GM19324 (cell line): ENCODE measurements around the gene CEP72.
"Not testable (repeated sequence)": the region's sequence is repeated elsewhere in the genome, so short reads cannot be mapped to it uniquely, and the experiment has no call there.

Experiments used
- ATAC-seq: cut with Tn5 transposase; IDR thresholded peaks from one replicate; pipeline ENCODE4 v1.9.1; 2021; ENCODE audit warnings: mild to moderate bottlenecking, moderate library complexity; ENCODE audit not compliant: unreplicated experiment, low FRiP score

CEP72 gene

DNA sequence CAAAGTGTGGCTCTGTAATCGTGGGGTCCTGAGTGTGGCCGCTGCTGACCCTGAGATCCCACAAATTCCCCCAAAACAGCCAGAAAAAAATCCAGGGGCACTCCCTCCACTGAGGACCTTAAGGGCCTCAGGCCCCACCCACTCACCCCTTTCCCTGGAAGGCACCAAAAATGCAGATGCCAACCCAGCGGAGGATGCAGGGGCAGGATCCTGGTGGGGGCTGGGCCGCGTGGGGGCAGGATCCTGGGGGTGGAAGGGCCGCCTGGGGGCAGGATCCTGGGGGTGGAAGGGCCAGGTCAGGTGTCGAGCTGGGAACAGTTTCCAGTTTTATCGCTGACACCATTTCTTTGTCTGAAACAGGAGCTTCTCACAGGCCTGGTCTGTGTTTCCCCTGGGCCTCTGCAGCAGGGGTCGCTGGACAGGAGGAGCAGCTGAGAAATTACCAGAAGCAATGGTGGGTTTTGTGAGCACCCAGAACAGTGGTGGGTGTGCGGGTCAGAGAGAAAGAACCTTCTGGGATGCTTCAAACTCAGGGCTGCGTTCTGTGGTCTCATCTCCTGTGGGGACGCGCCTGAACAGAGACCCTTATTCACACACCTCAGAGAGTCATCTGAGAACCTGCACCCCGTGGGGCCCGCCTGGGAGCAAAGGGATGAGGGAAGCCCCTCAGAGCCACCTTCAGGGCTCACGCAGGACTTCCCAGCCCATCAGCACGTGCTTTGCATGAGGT lies 67.2 kb downstream of the CEP72 start:
- ATAC-seq, result not testable (repeated sequence)

DNA sequence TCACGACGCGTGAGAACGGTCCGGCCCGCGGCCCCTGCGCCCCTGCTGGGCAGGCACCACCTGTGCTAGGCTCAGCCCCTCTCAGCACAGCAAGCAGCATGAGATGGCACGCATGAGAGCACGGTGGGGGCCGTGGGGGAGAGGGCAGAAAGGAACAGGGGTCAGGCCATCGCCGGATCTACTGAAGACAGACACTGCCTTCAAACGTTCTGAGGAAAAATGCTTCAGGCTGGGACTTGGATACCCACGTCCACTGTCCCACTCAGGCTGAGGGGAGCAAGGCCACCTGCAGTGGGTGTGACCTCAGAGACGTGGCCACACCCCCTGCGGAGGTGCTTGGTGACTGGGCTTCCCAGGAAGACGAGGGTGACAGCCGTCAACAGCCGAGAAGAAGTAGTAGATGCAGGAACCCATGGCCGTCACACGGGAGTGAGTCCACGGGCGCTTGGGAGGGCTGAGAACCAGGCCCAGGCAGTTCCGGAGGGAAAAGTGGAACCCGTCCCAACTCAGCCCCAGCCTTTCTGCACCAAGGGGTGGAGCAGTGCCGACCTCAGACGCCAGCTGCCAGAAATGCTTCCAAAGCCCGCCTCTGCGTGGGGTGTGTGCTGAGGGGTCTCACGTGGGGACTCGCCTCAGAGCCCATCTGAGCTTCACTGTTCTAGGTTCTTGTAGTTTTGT lies 68.1 kb downstream of the CEP72 start:
- not testable (repeated sequence) for ATAC-seq

DNA sequence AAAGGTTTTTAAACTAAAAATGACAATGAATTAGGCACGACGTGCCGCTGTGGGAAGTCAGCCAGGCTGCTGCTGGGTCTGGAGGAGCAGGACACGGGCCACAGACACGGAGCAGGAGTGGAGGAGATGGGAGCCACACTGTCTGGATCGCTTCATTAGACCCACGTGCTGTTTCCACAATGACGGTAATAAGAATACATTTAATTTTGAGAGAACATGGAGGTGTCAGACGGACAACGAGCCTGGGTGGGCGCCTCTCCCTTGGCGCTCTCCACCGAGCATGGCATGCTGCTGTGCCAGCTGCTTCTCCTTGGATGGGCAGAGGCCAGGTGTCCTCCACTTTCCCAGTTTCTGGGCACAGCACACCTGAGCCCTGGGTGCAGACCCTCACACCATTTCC lies 68.7 kb downstream of the CEP72 start:
- ATAC-seq, result not testable (repeated sequence)

DNA sequence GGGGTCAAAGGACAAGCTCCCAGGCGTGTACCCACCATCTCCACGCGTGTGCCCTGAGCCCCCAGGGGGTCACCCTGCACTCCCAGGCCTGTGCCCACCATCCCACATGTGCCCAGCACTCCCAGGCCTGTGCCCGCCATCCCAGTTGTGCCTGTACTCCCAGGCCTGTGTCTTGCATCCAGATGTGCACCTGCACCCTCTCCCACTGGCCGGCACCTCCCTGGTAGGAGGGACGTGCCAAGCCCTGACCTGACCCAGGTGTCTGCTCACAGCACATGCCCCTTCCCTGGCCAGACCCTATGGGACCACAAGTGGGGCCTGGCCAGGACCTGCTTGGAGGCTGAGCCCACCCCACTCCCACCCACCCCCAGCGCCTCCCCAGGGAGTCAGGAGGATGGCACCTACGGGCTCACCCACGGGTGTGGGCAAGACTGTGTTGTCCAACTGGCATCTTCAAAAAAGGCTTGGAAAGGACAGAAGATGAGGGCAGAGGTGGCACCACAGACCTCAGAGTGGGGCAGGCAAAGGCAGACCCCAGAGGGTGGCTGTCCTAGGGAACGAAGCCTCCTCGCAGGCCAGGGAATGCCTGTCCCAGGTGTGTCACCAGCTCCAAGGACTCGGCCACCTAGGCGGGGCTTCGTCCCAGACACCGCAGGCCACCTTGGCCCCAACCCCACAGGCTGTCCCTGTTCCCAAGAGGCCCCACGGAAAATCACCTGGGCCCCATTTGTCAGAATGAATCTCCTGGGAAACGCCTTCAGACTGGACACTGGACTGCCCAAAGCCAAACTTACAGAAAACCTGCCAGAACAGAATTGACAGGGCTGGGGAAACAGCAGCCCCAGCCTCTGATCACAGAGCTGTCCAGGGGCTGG lies 69.4 kb downstream of the CEP72 start:
- ATAC-seq, result not testable (repeated sequence)

DNA sequence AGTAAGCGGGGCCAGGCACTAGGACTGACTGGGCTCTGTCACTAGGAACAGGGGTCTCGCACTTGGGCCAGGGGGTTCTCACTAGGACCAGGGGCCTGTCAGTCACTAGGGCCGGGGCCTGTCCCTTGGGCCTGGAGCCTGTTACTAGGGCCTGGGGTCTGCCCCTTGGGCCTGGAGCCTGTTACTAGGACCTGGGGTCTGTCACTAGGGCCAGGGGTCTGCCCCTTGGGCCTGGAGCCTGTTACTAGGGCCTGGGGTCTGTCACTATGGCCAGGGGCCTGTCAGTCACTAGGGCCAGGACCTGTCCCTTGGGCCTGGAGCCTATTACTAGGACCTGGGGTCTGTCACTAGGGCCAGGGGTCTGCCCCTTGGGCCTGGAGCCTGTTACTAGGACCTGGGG lies 70.1 kb downstream of the CEP72 start:
- ATAC-seq, result not testable (repeated sequence)

DNA sequence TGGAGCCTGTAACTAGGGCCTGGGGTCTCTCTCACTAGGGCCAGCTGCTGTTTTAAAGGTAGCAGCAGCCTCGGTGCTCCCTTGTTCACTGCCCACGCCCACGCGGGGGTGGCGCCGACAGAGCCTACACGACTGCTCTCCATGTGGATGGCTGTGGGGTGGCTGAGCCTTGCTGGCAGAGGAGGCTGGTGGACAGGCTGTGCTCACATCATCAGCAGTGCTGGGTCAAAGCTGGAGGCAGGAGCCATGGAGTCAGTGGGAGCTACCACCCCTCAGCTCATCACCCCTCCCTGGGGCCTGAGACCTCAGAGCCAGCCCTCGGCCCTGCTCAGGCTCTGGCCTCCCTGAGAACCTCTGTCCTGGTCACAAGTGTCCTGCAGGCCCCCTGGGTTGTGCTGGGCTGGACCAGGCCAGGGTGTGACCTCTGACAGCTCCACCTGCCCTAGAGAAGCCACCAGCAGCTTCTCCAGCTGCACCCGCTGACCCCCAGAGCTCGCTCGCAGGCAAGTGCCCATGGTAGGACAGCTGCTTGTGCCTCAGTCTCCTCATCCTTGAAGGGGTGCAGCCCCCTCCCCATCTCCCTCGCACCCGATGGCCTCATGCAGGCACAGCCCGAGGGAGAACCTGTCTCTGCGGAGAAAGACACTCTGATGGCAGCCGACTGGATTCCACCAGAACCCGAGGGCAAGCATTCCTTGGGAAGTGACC lies 70.7 kb downstream of the CEP72 start:
- ATAC-seq, result not testable (repeated sequence)

DNA sequence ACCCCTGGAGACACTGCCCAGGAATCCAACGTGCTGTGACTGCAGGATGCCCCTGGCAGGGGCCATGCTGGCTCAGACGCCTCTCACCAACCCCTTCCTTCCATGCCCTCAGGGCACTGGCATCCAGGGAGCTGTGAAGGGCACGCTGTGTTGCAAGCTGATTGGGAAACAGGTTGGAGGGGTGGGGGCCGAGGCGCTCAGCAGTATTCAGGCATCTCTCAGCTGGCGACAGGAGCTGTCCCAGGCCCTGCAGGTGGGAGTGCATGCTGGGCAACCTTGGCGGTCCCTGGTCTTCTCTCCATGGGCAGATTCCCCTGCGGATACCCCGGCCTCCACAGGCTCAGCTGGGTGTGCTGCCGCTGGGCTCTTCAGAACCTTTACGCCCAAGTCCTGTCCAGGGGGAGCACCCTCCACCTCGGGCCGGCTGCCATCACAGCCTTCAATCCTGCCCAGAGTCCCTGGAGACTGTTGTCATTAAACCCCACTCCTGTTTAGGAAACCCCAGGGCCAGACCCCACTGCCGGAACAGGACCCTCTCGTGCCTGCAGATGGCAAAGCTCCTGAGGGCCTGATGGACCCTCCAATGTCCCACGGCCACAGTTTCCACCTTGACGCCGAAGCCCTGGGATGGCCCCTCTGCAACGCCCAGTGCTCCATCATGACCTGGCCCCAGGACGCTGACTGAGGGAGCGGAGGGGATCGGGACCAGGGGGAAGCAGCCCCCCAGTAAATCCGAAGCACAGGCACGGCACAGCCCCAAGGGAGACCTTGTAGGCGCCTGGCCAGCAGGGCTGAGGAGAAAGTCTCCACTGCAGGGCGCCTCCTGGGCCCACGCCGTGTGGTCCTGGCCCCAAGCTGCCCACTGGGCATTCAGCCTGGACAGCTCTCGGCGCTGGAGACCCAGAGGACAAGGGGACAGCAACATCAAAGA lies 71.7 kb downstream of the CEP72 start:
- no peak for ATAC-seq

DNA sequence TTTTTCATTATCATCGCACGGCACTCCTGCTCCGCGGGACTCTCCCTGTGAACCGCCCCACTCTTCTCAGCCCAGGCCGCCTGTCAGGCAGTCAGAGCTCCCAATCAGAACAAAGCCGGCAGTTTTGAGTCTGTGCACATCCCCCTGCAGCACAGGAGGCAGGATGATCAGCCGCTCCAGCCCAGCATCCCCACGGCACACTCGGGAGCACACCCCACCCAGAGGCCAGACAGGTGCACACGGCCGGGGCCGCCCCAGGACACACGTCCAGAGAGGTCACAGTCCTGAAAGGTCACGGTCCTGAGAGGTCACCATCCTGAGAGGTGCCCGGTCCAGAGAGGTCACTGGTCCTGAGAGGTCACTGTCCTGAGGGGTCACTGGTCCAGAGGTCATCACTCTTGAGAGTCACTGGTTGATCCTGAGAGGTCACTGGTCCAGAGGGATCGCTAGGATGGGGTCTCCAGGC lies 72.6 kb downstream of the CEP72 start:
- ATAC-seq, result no peak

DNA sequence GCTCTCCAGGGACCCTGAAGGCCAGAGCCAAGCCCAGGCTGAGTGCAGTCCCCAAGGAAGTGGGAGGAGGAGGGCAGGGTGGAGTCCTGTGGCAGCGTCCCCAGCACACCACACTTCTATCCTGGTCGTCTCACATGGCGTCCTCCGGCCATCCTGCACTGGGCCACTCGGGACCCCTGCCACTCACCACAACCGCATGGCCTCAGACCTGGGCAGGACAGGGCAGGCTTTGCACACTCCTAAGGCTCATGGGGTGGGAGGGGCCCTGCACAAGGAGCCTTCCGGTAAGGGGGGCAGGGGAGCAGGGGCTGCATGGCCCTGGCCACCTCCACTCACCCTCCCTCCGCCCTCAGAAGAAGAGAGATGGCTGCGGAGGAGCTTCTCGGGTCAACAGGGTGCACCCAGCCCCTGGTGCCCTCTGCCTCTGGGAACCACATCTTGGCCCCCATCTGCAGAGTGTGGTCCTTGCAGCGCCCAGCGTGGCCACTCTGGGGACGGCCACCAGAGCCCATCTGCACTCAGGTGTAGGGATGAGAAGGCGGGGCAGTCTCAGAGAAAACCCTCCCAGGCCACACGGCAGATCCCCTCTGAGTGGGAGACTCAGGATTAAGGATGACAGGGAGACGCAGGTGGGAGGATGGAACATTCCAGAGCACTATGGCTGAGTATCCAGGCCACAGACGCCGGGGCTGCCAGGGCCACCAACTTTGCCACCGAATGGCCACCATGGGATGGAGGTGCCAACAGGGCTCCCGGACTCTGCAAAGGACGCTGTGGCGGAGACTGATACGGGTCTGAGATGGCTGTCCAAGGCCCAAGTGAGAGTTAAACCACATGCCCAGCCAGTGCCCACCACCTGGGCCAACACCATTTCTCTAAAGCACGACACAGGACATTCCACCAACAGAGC lies 73.4 kb downstream of the CEP72 start:
- no peak for ATAC-seq

DNA sequence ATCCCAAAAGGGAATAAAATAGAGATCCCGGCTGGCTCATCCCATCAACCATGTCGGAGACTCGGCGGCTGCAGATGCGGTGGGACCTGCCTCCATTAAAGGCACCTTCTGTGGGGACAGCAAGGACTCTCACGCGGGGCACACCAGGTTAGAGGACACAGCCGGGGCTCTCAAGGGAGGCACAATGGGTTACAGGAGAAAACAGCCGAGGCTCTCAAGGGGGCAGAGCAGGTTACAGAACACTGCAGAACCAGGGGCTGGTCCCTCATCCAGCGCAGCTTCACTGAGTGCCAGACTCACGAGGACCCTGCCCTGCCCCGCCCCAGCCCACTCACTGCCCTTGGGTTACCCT lies 74.0 kb downstream of the CEP72 start:
- not testable (repeated sequence) for ATAC-seq

DNA sequence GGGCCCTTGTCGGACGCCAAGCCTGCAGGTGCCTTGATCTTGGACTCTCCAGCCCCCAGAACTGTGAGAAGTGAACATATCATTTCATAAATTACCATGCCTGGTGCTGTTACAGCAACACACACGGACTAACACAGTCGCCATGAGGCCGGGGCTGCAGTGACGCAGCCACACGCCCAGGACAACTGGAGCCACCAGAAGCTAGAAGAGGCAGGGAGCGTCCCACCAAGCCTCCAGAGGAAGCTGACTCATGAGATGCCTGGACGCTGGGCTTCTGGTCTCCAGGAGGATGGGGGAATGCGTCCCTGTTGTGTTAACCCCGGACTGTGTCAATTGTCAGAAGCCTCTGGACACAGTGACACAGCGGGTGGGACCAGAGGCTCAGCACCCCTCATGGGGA lies 74.8 kb downstream of the CEP72 start:
- ATAC-seq, result not testable (repeated sequence)

DNA sequence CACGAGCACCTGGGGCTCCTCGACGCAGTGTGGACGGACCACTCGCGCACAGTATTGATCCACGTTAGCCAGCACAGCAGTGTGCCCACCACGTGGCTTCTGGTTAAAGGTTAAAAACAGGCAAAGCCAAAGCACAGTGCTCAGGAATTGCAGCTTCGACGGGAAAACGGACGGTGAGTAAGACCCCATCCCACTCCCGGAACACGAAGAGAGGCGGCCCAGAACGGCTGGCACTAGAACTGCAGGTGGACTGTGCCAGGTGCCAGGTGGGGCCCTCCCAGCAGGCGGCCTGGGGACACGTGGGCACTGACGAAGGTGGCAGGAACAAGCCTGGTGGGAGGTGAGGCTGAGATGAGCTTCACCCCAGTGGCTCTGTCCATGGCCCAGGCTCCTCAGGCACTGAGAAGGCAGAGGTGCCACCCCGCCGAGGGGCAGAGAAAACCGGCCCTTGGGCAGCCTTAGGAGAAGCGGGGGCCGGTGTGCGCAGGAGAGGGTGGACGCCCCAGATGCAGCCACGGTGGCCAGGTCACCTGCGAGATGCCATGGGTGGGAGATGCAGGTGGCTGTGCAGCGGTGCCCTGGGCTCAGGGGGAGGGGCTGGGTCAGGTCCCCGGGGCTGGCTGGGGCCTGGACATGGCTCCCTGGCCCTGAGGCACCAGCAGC lies 76.3 kb downstream of the CEP72 start:
- not testable (repeated sequence) for ATAC-seq

DNA sequence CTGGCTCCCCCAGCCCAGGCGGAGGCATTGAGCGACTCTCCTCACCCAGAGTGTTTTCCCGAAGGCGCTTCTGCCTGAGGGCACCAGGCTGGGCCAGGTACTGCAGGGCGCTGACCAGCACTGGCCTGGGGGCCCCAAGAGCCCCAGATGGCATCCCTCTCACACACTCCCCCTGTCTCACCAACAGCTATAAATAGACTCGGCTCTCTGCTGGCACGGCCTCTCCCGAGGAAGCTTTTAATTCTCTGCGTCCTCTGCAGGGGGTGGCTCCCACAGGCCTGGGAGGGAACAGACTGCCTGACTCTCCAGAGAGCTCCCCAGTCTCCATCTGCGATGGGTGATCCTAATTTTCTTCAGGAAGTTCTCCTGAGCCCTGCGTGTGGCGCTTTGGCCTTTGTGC lies 78.2 kb downstream of the CEP72 start:
- ATAC-seq, result not testable (repeated sequence)

DNA sequence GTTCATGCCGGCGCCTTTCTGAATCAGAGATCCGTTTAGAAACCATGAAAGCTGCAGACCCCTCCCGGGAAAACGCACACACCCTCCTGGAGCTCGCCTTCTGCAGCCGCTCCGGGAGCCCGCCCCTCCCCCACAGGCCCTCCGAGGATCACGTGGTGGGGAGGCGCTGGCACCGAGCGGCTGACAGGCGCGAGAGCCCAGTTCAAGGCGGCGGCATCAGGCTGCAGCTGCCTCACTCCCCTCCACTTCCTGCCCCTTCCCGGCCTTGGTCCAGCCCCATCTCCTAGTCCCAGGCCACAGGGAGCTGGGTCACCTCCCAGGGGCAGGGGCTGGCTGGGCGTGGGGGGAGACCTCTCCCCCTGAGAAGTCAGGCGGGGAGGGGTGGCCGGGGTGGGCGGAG lies 78.9 kb downstream of the CEP72 start:
- not testable (repeated sequence) for ATAC-seq

DNA sequence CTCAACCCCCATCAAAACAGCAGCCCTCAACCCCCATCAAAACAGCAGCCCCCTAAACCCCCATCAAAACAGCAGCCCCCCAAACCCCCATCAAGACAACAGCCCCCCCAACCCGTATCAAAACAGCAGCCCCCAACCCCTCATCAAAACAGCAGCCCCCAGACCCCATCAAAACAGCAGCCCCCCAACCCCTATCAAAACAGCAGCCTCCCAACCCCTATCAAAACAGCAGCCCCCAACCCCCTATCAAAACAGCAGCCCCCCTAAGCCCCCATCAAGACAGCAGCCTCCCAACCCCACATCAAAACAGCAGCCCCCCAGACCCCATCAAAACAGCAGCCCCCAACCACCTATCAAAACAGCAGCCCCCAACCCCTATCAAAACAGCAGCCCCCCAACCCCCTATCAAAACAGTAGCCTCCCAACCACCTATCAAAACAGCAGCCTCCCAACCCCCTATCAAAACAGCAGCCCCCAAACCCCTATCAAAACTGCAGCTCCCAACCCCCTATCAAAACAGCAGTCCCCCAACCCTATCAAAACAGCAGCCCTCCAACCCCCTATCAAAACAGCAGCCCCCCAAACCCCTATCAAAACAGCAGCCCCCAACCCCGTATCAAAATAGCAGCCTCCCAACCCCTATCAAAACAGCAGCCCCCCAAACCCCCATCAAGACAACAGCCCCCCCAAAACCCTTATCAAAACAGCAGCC lies 79.8 kb downstream of the CEP72 start:
- no peak for ATAC-seq

DNA sequence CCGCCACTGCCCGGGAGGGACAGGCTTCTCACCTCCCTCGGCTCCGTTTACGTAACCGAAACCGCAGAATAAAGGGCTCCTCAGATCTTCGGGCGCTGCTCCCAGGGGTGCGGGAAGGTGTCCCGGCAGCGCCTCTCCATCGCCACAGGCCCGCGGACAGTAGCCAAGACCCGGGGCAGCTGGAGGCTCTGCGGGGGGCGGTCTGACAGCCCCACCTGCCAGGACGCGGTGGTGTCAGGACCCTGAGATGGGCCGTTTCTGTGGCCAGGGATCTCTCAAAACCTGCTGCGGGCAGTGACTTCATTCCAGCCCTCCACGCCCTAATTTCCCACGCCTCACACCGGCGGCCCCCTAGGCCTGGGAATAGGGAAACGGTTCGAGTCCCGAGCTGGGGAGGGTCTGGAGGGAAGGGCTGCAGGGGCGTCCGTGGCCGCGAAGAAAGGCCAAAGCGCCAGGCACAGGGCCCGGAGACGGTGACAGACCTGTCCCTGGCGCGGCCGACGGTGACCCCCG lies 80.4 kb downstream of the CEP72 start:
- ATAC-seq, result not testable (repeated sequence)
